Activated naive CD8-positive, alpha-beta T cell treated with anti-CD3 and anti-CD28 coated beads, Interleukin-2, amount 10 ng/mL, durations not matched to agents 7 days and 5 days (primary cell): ENCODE results near the gene PDGFD. TPM values are rescaled to one million over a fixed set of nuclear protein-coding genes. Genes with fewer than 3 reads are reported as not detected.

ENCODE experiments used
- ATAC-seq: fragments of 150-1000 bp; cut with Tn5 transposase; one replicate; pipeline ENCODE4 v1.10.0; 2021; ENCODE audit warnings: low read depth, moderate library complexity
- POLR2A ChIA-PET: fragments of 350-600 bp; sonication (Branson Sonifier 250); formaldehyde crosslinking; loops from one replicate; lab custom pipeline; 2021; ENCODE audit warnings: antibody characterized with exemption; lab: Charles Lee
- DNase-seq: peaks from one replicate; pipeline ENCODE4 v3.0.0; 2021
- H3K27ac Mint-ChIP-seq: one replicate; pipeline ENCODE4 v1.8.0; 2022; ENCODE audit warnings: mild to moderate bottlenecking, mixed read lengths
- H3K27me3 Mint-ChIP-seq: one replicate; pipeline ENCODE4 v1.8.0; 2022; ENCODE audit warnings: mild to moderate bottlenecking, moderate library complexity, mixed read lengths
- H3K36me3 Mint-ChIP-seq: one replicate; pipeline ENCODE4 v1.8.0; 2021; ENCODE audit warnings: mild to moderate bottlenecking, mixed read lengths
- H3K4me1 Mint-ChIP-seq: one replicate; pipeline ENCODE4 v1.8.0; 2021; ENCODE audit warnings: mixed read lengths
- H3K4me3 Mint-ChIP-seq: one replicate; pipeline ENCODE4 v1.8.0; 2022; ENCODE audit warnings: mild to moderate bottlenecking, moderate library complexity, mixed read lengths
- H3K9me3 Mint-ChIP-seq: one replicate; pipeline ENCODE4 v1.8.0; 2021; ENCODE audit warnings: mixed read lengths
- total RNA-seq, 2 experiments: library from RNA; stranded (reverse); gene quantifications; one replicate each; pipeline ENCODE4 v1.2.3, GENCODE V29; 2021

The PDGFD gene
- total RNA-seq, 2 experiments from 2014 or later: 0.39 to 1.3 TPM

DNA sequence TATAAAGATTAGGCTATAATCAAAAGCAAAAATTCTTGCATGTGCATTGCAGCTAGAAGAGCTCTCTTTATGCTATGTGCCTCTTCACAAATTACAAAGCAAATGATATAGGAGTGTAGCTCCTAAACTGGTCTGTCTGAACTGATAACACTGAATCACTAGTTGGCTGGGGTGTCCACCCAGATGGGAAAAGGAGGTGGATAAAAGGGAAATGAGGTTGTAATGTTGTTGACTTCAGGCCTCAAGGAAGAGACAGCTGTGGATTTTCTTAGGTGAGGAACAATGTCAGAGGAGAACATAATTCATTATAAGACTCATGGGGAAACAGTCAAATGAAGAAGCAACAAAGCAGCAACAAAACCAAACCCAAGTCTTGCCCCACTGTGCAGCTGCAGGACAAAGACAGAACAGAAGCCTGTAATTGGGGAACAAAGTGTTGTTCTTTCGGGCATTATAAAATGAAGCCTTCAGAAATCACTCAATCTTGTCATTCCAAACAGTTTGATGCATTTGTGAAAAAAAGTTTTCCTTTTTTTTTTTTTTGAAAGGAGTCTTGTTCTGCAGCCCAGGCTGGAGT is 257.6 kb downstream of the PDGFD start:
- ATAC-seq (no peak), DNase-seq (no peak)
- H3K27me3 Mint-ChIP-seq: no peaks in the 10 kb centered on the region
- no peaks in the 10 kb centered on the region for H3K9me3 Mint-ChIP-seq
- no peak overlapping the region for H3K4me3 Mint-ChIP-seq
- H3K36me3 Mint-ChIP-seq: no peaks in the 10 kb centered on the region
- H3K4me1 Mint-ChIP-seq: no peaks in the 10 kb centered on the region
- POLR2A ChIA-PET: no interaction called here
- no peak overlapping the region for H3K27ac Mint-ChIP-seq

DNA sequence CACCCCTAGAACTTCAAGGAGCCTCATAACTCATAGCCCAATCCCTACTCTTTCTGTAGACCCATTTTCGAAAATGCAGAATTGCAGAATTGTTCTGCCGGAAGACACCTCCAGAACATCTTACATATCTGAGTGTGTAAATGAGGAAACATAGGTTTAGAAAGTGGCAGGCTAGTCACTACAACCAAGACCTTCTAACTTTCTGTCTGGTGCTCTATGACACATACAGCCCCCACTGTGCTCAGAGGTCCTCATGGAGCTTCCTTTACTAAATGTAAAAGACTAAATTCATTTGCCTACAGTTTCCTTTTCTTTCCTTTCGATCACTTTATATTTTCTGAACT is 259.7 kb downstream of the PDGFD start:
- Mint-ChIP-seq H3K4me1 (no peaks in the 10 kb centered on the region), H3K27ac (no peak overlapping the region), H3K27me3 (no peaks in the 10 kb centered on the region), H3K9me3 (no peaks in the 10 kb centered on the region), H3K4me3 (no peak overlapping the region), H3K36me3 (no peaks in the 10 kb centered on the region)
- POLR2A ChIA-PET: no interaction called here
- no peak for ATAC-seq
- no peak for DNase-seq

DNA sequence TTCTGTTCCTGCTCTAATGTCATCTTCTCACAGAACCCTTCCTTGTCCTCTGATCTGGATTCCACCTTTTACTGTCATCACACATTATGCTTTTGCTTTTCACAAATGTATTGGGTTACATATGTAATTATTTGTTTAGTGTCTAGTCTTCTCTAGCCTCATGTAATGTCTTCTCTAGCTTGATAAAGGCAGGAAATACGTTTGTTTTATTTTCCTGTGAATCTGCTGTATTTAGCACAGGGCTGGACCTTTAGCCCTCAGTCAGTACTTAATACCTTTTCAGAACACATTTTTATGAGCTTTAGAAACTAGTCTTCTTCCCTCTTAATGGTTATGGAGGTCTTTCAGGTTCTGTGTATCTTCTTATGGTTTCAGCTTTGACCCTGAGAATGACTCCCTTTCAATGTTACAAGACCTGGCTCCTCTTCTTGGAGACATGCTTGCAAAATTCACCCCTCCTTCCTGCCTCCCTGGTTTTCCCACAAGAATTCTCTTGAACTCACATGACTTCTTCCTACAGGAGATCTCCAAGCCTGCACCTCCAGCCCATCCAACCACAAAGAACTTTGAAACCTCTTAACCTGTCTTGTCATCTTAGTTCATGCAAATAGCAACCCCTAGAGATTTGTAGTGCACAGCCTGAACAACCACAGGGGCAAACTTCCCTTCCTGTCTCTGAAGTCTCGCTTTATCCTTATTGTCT is 260.2 kb downstream of the PDGFD start:
- no peaks in the 10 kb centered on the region for H3K27me3 Mint-ChIP-seq
- POLR2A ChIA-PET: no interaction called here
- H3K9me3 Mint-ChIP-seq: no peaks in the 10 kb centered on the region
- H3K36me3 Mint-ChIP-seq: no peaks in the 10 kb centered on the region
- H3K4me3 Mint-ChIP-seq: no peak overlapping the region
- no peak for ATAC-seq
- H3K4me1 Mint-ChIP-seq: no peaks in the 10 kb centered on the region
- DNase-seq: no peak
- no peak overlapping the region for H3K27ac Mint-ChIP-seq

DNA sequence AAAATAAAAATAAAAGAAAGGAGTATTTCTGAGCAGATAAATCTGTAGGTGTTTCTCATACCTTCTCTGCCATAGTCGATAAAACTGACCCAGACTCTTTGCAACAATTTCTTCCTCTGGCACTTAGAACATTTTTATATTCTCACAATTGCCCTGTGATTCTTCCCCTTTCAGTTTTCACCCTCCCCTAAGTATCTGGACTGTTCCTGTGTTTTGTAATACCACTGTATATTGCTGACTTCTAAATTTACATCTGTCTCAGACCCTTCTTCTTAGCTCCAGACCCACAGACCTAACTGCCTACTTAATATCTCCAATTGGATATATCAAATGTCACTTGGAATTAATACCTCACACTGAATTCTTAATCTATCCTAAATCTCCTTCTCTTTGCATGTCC is 261.0 kb downstream of the PDGFD start:
- H3K27me3 Mint-ChIP-seq: no peaks in the 10 kb centered on the region
- no peaks in the 10 kb centered on the region for H3K36me3 Mint-ChIP-seq
- no peaks in the 10 kb centered on the region for H3K4me1 Mint-ChIP-seq
- ATAC-seq (no peak), DNase-seq (no peak)
- POLR2A ChIA-PET: no interaction called here
- H3K9me3 Mint-ChIP-seq: no peaks in the 10 kb centered on the region
- H3K27ac Mint-ChIP-seq: no peak overlapping the region
- no peak overlapping the region for H3K4me3 Mint-ChIP-seq

DNA sequence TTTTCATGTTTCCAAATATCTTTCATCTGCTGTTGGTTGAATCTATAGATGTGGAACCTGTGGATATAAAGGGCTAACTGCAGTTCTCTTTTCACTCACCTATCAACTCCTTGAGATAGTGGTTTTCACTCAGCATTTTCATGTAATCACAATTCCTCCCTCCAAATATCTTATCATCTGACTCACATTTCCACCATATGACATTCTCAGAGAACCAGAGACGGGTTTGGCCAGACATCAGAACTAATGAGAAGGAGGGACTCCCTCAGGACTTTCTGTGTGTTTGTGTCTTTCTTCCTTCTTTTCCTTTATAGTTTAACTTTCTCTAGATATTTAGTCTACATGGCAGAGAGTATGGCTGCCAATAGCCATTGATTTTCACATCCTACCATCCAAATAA is 262.3 kb downstream of the PDGFD start:
- ATAC-seq: no peak
- H3K36me3 Mint-ChIP-seq: no peaks in the 10 kb centered on the region
- no peak overlapping the region for H3K4me3 Mint-ChIP-seq
- H3K27me3 Mint-ChIP-seq: no peaks in the 10 kb centered on the region
- H3K9me3 Mint-ChIP-seq: no peaks in the 10 kb centered on the region
- no peak for DNase-seq
- H3K27ac Mint-ChIP-seq: no peak overlapping the region
- POLR2A ChIA-PET: no interaction called here
- H3K4me1 Mint-ChIP-seq: no peaks in the 10 kb centered on the region

DNA sequence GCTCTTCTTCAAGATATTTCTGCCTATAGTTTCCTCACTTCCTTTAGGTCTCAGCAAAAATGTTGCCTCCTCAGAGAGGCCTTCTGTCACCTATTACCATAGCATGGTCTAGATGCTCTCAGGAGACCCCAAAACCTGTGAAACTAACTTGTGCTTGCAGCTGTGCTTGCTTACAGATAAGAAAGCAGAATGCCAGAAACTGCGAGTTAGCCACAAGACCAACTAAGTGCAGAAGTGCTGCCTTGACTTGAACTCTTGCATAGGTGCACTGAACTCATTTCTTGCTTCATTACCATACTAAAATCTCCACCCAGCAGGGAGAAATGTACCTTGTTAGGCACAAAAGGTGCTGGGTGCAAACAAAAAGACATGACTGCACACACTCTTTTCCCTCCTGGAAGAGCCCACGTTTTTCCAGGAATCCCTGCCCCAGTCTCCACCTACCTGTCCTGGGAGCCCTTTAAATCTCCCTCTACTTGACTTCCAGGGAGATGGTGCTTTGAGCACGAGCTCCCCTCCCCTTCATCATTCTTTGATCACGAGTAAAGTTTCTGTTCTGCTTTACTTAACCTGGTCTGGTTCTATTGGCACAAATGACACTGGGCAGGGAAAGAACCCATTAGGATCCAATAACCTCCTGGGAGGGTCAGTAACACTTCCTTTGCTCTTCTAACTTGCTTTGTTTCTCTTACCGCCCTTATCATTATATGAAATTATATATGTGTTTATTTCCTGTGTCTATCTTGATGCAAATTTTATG is 265.2 kb downstream of the PDGFD start:
- Mint-ChIP-seq H3K4me1 (no peaks in the 10 kb centered on the region), H3K4me3 (no peak overlapping the region), H3K36me3 (no peaks in the 10 kb centered on the region), H3K9me3 (no peaks in the 10 kb centered on the region), H3K27me3 (no peaks in the 10 kb centered on the region), H3K27ac (no peak overlapping the region)
- ATAC-seq (no peak), DNase-seq (no peak)
- POLR2A ChIA-PET: no interaction called here

DNA sequence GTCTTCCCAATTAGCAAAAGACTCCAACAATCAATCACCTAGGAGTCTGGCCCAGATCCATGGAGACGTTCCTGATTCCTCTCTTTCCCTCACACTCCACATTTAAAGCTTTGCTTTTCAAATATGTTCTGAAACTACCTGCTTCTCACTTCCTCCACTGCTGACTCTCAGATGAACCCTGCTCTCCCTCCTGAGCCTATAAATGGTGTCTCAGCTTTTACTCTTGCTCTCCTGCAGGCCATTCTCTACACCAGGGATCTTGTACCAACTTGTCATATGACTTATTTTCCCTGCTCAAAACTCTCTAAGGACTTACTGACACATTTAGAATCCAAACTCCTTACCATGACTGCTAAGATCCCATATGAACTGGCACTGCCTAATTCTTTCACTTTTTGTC is 265.9 kb downstream of the PDGFD start:
- DNase-seq: no peak
- ATAC-seq: no peak
- Mint-ChIP-seq H3K36me3 (no peaks in the 10 kb centered on the region), H3K9me3 (no peaks in the 10 kb centered on the region), H3K27me3 (no peaks in the 10 kb centered on the region), H3K4me3 (no peak overlapping the region), H3K4me1 (no peaks in the 10 kb centered on the region), H3K27ac (no peak overlapping the region)
- POLR2A ChIA-PET: no interaction called here

DNA sequence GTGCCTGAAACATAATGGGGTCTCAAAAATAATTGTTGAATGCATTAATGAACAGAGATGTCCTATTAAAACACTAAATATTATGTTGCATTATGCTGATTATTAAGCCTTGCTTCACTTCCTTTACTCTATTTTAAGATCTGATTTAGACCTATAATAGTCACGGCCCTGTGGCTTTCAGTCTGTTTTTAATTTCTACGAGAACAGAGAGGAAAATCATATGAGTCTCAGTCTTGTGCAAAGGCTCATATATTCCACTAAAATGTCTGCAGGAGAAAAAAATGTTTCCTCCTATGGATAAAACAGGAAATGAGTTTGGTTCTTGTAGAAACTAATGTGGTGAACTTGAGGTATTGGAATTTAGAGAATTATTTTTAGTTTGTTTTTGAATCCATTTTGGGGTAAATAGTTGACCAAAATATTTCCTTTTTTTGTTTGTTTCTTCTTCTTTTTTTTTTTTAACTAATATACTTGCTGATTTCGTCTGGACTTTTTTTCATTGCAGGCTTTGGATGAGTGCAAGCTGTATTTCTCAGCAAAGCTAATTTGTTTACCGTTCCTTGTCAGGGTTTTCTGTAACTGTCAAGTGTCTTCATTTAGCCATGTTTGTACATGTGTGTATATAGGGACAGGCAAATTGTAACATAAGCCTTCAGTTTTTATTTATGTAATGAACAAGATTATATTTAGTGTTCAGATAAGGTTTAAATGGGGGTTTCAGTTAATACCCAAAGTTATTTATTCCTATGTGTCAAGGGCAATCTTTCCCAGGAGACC is 266.6 kb downstream of the PDGFD start:
- H3K9me3 Mint-ChIP-seq: no peaks in the 10 kb centered on the region
- no peak overlapping the region for H3K27ac Mint-ChIP-seq
- H3K27me3 Mint-ChIP-seq: no peaks in the 10 kb centered on the region
- DNase-seq (no peak), ATAC-seq (no peak)
- H3K4me1 Mint-ChIP-seq: no peaks in the 10 kb centered on the region
- no peak overlapping the region for H3K4me3 Mint-ChIP-seq
- no peaks in the 10 kb centered on the region for H3K36me3 Mint-ChIP-seq
- POLR2A ChIA-PET: no interaction called here

DNA sequence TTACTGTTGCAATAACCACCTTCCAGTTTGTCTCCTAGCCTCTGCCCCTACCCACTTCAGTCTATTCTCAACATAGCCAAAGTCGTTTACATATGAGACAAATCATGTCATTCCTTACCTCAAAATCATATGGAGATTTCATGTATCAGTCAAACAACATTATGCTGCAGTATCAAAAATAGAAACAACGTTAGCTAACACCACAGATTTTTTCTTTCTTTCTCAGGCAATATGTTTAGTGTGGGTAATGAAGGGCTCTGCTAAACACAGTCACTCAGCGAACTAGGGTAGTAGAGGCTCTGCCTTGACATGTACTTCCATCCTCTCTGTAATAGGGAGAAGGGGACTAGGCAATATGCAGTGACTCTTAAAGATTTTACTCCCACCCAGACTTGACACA is 268.8 kb downstream of the PDGFD start:
- POLR2A ChIA-PET: no interaction called here
- H3K9me3 Mint-ChIP-seq: no peaks in the 10 kb centered on the region
- DNase-seq (no peak), ATAC-seq (no peak)
- H3K4me3 Mint-ChIP-seq: no peak overlapping the region
- H3K4me1 Mint-ChIP-seq: no peaks in the 10 kb centered on the region
- no peak overlapping the region for H3K27ac Mint-ChIP-seq
- no peaks in the 10 kb centered on the region for H3K36me3 Mint-ChIP-seq
- H3K27me3 Mint-ChIP-seq: no peaks in the 10 kb centered on the region

DNA sequence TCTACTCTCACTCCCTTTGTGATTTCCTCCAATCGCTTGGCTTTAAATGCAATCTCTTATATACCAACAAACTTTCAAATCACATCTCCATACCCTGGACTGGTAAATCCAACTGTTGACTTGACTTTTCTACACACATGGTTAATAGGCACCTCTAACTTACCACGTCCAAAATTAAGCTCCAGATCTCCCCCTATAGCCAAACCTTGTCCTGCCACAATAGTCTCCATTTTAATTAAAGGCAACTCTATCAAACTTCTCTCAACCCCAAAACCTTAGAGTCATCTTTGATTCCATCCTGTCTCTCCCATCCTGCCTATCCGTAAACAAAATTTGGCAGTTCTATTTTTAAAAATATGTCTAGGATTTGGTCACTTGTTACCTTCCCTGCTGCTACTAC is 269.3 kb downstream of the PDGFD start:
- DNase-seq: no peak
- Mint-ChIP-seq H3K36me3 (no peaks in the 10 kb centered on the region), H3K4me1 (no peaks in the 10 kb centered on the region), H3K27ac (no peak overlapping the region), H3K9me3 (no peaks in the 10 kb centered on the region), H3K4me3 (no peak overlapping the region), H3K27me3 (no peaks in the 10 kb centered on the region)
- ATAC-seq: no peak
- POLR2A ChIA-PET: no interaction called here

DNA sequence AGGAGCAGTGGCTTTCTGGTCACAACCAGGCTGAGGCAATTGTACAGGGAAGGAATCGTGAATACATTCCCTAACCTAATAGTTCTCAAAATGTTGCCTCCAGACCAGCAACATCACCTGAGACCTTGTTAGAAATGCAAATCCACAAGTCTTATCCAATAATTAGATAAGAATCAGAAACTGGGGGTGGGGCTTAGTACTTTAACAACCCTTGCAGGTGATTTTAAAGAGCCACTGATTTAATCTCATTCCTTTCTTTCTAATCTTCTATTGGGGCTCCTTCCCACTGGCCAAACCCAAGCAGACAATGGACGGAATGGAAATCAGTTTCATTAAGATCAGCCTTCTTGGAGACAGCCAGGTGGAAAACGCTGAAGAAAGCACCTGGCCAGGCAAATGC is 269.9 kb downstream of the PDGFD start:
- POLR2A ChIA-PET: no interaction called here
- Mint-ChIP-seq H3K9me3 (no peaks in the 10 kb centered on the region), H3K4me3 (no peak overlapping the region), H3K36me3 (no peaks in the 10 kb centered on the region), H3K4me1 (no peaks in the 10 kb centered on the region), H3K27ac (no peak overlapping the region), H3K27me3 (no peaks in the 10 kb centered on the region)
- ATAC-seq (no peak), DNase-seq (no peak)

DNA sequence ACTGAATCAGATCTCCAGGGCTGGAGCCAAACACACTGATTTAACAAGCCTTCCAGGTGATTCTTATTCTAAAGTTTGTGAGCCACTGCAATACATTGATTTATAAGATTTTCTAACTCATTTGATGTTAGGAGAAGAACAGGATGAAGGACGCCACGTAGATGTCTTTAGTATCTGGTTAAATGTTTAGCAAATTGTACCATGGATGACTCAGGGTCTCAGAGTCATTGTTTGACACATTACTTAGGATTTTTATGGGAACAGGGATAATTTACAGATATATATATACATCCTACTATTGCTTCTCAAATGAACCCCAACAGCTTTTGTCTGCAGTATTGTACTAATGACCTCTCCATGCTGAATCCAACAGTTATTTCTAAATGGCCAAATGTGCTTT is 270.6 kb downstream of the PDGFD start:
- POLR2A ChIA-PET: no interaction called here
- Mint-ChIP-seq H3K36me3 (no peaks in the 10 kb centered on the region), H3K9me3 (no peaks in the 10 kb centered on the region), H3K4me3 (no peak overlapping the region), H3K4me1 (no peaks in the 10 kb centered on the region), H3K27ac (no peak overlapping the region), H3K27me3 (no peaks in the 10 kb centered on the region)
- DNase-seq: no peak
- ATAC-seq: no peak

DNA sequence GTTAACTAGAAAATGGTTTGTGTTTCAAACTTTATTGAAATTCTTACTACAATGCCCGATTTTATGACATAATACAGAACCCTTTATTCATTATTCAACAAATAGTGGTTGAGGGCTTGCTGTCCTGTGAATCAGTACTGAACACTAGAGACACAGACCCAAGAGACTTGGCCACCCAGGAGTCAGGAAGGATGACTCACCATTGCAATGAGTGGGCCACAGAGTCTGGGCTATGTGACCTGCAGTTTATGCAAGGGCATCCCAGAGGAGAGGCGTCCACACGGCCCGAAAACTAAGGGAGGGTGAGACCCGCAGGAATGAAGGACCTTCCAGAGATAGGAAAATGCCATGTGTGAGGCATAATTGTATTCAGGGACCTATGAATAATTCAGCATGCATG is 271.3 kb downstream of the PDGFD start:
- ATAC-seq: no peak
- Mint-ChIP-seq H3K36me3 (no peaks in the 10 kb centered on the region), H3K4me3 (no peak overlapping the region), H3K27ac (no peak overlapping the region), H3K9me3 (no peaks in the 10 kb centered on the region), H3K27me3 (no peaks in the 10 kb centered on the region), H3K4me1 (no peaks in the 10 kb centered on the region)
- no peak for DNase-seq
- POLR2A ChIA-PET: no interaction called here
